ENCODE results near the gene KLHDC7B.
A peak's percentile ranks its signal among the peaks of the same experiment; 100 is the strongest.

The KLHDC7B gene

DNA sequence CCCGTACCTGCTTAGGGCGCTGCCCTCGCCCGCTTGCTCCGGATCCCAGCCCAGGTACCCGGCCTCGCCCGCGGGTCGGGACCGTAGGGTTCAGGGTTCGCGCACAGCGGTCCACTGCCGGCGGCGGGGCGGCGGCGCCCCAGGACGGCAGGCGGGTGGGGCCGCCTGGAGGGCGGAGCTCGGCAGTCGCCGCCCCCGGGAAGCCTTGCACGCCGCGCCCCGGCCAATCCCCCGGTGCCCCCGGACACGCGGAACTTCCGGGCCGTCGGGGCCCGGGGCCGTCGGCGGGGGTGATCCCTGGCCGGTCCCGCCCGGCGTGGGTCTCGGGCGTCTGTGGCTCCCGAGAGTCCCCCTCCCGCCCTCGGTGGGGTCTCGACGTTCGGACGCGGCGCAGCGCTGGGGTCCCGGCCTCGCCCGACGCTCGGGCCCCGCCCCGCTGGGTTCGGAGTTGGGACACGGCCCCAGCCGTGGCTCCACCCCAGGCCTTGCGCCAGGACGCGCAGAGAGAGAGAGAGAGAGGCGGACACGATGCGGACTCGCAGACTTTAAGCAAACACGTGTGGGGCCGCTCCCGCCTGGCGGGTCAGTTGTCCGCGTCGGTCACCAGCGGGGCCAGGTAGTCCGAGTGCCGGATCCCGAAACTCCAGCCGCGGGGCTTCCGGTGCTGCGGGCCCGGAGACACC lies 15.7 kb upstream of the KLHDC7B start, which contains the start of gene TYMP:
TYMP (minus strand) TSS at position 116 of the 683 bp plus-strand sequence. CDS start 303 bp downstream, outside the sequence.
- TF ChIP-seq POLR2A (IDR thresholded peaks at IDR 0.05; ENCODE audit: extremely low read depth, insufficient read length) (peak; percentile 49), MYC (IDR thresholded peaks at IDR 0.05; ENCODE audit: low read depth, low read length) (peak; percentile 75)
- TF ChIP-seq, protein P1, sequence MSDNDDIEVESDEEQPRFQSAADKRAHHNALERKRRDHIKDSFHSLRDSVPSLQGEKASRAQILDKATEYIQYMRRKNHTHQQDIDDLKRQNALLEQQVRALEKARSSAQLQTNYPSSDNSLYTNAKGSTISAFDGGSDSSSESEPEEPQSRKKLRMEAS (IDR thresholded peaks at IDR 0.05; ENCODE audit: low read depth, low read length) = peak; percentile 86
- TF ChIP-seq, protein P2, sequence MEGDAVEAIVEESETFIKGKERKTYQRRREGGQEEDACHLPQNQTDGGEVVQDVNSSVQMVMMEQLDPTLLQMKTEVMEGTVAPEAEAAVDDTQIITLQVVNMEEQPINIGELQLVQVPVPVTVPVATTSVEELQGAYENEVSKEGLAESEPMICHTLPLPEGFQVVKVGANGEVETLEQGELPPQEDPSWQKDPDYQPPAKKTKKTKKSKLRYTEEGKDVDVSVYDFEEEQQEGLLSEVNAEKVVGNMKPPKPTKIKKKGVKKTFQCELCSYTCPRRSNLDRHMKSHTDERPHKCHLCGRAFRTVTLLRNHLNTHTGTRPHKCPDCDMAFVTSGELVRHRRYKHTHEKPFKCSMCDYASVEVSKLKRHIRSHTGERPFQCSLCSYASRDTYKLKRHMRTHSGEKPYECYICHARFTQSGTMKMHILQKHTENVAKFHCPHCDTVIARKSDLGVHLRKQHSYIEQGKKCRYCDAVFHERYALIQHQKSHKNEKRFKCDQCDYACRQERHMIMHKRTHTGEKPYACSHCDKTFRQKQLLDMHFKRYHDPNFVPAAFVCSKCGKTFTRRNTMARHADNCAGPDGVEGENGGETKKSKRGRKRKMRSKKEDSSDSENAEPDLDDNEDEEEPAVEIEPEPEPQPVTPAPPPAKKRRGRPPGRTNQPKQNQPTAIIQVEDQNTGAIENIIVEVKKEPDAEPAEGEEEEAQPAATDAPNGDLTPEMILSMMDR (IDR thresholded peaks at IDR 0.05; ENCODE audit: low read depth, low read length) = no peak
- peak within 1 kb of the TSS; percentile 64 for H3K4me3 ChIP-seq (ENCODE audit: low read depth, low read length)
- DNase-seq (ENCODE audit: low read depth) = peak; percentile 84

DNA sequence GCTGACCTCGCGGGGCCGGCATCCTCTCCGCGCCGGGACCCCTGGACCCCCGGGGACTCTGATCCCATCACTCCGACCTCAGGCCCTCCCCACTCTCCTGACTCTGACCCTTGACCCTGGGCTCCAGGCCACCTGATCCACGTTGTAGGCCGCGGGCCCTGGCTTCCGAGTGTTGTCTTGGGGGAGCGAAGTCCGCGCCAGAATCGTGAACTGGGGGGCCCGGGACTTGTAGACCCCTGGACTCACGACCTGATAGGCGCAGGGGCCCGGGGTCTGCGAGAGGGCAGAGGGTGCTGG lies 15.2 kb upstream of the KLHDC7B start:
- no peak for TF ChIP-seq MYC (IDR thresholded peaks at IDR 0.05; ENCODE audit: low read depth, low read length)
- no peak for TF ChIP-seq POLR2A (IDR thresholded peaks at IDR 0.05; ENCODE audit: extremely low read depth, insufficient read length)
- TF ChIP-seq, protein P2 (IDR thresholded peaks at IDR 0.05; ENCODE audit: low read depth, low read length) = no peak
- DNase-seq (ENCODE audit: low read depth) = no peak
- peak overlapping the region; percentile 64 for H3K4me3 ChIP-seq (ENCODE audit: low read depth, low read length)

DNA sequence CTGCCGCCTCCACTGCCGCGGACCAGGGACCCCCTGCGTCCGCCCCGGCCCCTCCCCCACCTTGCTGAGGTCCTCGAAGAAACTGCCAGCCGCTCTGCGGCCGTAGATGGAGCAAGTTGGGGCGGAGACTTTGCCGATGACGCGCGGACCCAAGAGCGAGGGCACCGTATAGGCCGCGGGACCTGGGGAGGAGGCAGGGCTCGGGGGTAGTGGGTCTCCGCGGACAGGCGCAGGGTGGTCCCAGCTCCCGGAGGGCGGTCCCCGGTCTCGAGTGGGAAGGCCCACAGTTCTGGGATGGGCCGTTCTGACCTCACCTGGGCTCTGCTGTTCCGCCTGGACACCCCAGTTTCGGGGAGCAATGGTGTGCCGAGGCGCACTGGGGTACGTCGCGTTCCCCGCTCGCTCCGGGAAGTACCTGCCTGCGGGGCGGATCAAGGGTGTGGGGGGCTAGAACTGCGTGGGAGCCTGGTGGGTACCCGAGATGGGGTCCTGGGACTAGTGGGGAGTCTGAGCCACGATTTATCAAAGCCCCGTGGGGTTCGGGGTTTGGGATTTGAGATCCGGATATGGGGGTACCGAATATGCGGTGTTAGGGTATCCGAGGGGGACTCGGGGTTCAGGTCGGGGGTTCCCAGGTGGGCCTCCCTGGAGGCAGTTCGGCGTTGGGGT lies 14.7 kb upstream of the KLHDC7B start:
- TF ChIP-seq MYC (IDR thresholded peaks at IDR 0.05; ENCODE audit: low read depth, low read length) (no peak), POLR2A (IDR thresholded peaks at IDR 0.05; ENCODE audit: extremely low read depth, insufficient read length) (peak; percentile 61)
- TF ChIP-seq, protein P1 (IDR thresholded peaks at IDR 0.05; ENCODE audit: low read depth, low read length) = 0 out of 2 replicates have a peak, but pooled peaks have one; percentile 11
- TF ChIP-seq, protein P2 (IDR thresholded peaks at IDR 0.05; ENCODE audit: low read depth, low read length) = no peak
- H3K4me3 ChIP-seq (ENCODE audit: low read depth, low read length) = peak overlapping the region; percentile 73
- DNase-seq (ENCODE audit: low read depth) = peak; percentile 93

DNA sequence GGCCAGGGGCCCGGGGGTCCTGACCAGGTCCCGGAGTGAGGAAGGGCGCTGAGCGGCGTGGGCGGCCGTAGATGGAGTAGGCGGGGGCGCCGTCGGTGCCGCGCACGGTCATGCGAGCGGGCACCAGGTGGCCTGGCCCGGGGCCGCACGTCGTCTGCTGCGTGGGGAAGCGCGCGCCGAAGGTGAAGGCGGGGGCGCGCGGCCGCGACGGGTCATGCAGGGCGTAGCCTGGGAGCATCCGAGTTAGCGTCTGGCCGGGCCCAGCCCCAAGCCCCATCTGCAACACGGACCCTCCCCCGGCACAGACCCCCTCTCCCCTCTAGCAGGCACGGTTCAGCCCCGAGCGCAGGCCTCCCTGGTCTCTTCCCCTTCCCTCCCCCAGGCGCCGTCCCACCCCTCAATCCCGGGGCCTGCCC lies 14.1 kb upstream of the KLHDC7B start:
- TF ChIP-seq, protein P1 (IDR thresholded peaks at IDR 0.05; ENCODE audit: low read depth, low read length) = peak; percentile 25; the same call in 1 of the 2 replicates
- no peak for TF ChIP-seq POLR2A (IDR thresholded peaks at IDR 0.05; ENCODE audit: extremely low read depth, insufficient read length)
- peak; percentile 38 for TF ChIP-seq MYC (IDR thresholded peaks at IDR 0.05; ENCODE audit: low read depth, low read length)
- DNase-seq (ENCODE audit: low read depth) = peak; percentile 77

DNA sequence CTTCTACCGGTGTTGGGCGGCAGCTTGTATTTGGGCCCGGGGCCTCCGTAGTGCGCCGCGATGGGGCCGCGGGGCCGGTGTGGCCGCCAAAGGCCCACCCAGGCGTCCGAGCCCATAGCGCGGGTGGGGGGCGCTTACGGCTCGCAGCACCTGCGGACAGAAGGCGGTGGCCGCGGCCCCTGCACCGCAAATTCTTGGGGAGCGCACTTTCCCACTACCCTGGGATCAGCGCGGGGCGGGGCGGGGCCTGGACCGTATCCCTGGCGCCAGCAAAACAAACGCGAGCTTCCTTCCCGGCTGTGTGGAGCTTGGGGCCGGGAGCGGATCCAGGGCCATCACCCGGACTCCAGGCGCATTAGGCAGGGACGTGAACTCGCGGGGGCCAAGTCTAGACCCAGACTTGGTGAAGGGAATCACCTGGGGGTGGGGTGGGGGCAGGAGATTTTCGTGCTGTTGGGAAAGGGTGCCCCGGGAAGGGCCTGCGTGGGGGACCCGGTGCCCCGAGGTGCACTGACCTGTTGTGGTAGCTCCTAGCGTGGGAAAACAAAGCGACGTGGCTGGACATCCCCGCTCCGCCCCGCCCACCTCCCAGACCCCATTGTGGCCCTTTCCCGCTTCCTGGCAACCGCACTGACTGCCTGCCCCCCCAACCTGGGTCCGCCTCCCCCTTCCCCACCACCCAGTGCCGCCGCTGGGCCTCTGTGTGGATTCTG lies 13.6 kb upstream of the KLHDC7B start:
- DNase-seq (ENCODE audit: low read depth) = peak; percentile 38
- TF ChIP-seq, protein P1 (IDR thresholded peaks at IDR 0.05; ENCODE audit: low read depth, low read length) = no peak
- TF ChIP-seq MYC (IDR thresholded peaks at IDR 0.05; ENCODE audit: low read depth, low read length) = no peak
- TF ChIP-seq POLR2A (IDR thresholded peaks at IDR 0.05; ENCODE audit: extremely low read depth, insufficient read length) = no peak
- TF ChIP-seq, protein P2 (IDR thresholded peaks at IDR 0.05; ENCODE audit: low read depth, low read length) = no peak
- H3K4me3 ChIP-seq (ENCODE audit: low read depth, low read length) = peak overlapping the region; percentile 73

More for the DNA sequence above, 14.1 kb upstream of the KLHDC7B start:
- peak overlapping the region; percentile 73 for H3K4me3 ChIP-seq (ENCODE audit: low read depth, low read length)

Data from NB4 (cell line).